ENCODE results near the gene DAPK2.

- TF ChIP-seq MAX (IDR thresholded peaks at IDR 0.05): no peak
- TF ChIP-seq EGR1 (IDR thresholded peaks at IDR 0.05): no peak
- no peak for TF ChIP-seq FOXM1 (IDR thresholded peaks at IDR 0.05; ENCODE audit: borderline replicate concordance, low read depth)
These were observed 36.5 kb upstream of the DAPK2 start for GRCh38 chr15:64082757-64083156.

Data from Ishikawa (cell line).